Inferior parietal cortex (tissue), 1 donor: ENCODE data around the gene KIAA0825.

Experiments
- DNase-seq: peaks from one replicate; pipeline ENCODE4 v3.0.0-alpha.2; 2016; ENCODE audit errors: extremely low spot score

The KIAA0825 gene, protein sequence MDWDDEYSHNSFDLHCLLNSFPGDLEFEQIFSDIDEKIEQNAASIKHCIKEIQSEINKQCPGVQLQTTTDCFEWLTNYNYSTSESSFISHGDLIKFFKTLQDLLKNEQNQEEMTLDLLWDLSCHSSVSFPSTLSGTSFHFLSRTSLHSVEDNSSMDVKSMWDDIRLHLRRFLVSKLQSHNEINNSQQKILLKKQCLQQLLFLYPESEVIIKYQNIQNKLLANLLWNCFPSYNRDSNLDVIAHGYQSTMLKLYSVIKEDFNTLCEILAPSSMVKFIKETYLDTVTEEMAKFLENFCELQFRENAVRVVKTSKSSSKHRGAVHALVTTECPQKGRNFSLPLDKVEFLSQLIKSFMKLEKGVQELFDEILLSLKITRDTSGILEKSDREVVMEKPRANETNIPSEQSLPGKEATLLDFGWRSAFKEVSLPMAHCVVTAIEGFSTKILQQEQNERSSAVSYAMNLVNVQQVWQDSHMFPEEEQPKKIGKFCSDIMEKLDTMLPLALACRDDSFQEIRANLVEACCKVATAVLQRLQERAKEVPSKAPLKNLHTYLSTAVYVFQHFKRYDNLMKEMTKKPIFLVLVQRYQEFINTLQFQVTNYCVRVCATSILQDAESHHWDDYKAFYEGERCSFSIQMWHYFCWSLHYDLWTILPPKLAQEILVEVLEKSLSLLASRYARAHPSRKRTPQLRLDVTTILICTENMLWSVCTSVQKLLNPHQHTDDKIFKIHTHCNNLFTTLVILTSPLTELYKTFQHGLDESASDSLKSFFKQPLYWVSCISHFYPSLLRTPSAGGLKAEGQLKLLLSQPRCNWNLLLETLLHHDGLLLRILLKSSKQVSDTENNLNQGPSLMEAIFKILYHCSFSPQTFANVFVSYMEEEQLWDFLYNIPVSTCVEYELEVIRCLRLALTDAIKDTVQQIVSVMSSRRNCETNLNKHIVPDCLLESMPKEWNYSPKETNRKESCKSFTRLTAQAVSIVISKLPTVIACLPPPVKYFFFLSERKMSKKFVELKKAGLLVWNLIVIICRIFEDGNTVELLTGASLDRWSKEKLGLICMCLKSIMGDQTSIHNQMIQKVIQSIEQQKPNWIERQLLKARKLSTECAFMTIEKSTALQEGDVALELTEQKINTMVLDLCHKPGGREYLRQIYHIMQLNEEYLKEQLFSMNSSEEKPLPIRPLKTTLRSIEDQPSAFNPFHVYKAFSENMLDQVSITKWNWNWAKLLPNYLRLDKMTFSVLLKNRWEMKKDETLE (N-terminal part only)

DNA sequence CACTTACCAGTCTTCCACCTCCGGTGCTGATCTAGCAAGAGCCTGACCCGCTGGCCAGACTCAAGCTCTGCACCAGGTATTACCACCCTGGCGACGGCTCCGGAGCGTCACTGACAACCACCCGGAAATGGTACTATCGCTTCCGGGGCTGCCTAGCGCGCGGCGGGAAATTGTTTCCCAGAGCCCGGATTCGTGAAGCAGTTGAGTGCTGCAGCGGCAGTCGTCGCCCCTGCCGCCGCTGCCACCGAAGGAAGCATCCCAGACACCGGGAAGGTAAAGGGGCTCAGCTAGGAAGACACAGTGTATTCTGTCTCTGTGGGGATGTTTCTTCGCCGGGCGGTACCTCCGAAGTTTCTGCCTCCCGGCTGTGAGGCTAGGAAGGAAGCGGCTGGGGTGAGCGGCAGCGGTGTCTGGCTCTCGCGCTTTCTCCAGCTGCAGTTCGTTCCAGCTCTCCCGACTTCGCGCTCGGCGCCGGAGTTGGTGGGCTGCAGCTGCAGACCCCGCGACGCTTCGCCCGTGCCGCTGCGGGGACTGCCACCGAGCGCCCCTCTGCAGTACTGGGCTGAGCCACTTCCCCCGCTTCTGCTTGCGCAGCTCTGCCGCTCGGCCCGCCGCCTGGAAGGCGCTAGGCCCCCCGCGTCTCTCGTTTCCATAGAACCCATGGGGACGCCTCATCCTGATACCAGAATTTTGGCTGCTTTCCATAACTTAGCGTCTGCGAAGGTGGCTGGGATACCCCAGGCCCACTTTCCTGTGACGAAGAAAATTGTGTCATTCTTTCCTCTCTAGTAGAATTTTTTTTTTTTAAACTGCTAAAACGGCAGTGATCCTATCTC lies at the start of gene KIAA0825, which contains the start of gene SLF1:
Gene KIAA0825 (minus strand): TSS at position 112 of the 836 bp plus-strand sequence. CDS start 81,478 bp downstream, outside the sequence.
Gene SLF1 (plus strand): TSS at position 177 of the 836 bp plus-strand sequence. CDS start 10,142 bp downstream, outside the sequence.
- DNase-seq, result peak; percentile 92

DNA sequence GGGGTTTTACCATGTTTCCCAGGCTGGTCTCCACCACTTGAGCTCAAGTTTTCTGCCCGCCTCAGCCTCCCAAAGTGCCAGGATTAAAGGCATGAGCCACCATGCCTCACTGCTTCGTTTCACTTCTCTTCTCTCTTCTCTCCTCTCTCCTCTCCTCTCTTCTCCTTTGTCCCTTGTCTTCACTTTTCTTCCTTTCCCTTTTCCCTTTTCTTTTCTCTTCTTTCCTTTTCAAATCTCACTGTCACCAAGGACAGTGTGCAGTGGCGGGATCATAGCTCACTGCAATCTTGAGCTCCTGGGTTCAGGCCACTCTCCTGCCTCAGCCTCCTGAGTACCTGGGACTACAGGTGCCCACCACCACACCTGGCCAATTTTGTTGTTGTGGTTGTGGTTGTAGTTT lies 49.5 kb upstream of the KIAA0825 start:
- no peak for DNase-seq

DNA sequence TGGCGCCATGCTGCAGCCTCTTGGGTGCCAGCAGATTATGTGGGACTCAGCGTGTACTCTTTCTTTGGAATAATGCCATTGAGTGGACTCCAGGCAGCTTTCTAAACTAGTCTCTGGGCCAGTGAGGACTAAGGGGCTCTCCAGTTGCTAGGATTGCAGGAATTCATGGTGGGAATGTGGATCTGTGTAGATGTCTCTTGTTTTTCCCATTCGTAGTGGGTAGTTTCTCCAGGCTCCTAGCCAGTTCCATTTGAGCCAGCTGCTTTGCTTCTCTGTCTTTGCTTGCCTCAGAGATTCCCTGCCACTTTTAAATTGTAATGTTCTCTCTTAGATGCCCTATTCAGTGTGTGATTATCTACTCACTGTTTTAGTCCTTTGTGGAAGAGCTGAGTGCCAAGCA lies 42.7 kb upstream of the KIAA0825 start:
- DNase-seq, result no peak

DNA sequence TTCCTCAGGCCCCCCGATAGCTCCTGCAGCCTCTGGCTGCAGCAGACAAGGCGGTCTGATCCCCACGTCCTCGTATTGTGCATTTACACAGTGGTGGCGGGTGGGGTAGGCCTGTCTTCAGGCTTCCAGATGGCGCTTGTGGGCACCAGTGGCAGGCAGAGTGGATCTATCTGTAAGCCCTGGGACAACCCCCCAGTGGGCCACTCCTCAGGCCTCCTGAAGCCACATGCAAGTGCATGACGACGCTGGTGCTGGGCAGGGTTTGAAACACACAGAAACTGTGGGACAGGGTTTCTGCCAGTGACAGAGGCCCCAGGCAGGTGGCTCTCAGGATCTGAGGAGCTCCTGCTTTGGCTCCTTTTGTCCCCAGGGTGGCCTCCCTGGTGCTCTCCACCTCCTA lies 42.1 kb upstream of the KIAA0825 start:
- no peak for DNase-seq

DNA sequence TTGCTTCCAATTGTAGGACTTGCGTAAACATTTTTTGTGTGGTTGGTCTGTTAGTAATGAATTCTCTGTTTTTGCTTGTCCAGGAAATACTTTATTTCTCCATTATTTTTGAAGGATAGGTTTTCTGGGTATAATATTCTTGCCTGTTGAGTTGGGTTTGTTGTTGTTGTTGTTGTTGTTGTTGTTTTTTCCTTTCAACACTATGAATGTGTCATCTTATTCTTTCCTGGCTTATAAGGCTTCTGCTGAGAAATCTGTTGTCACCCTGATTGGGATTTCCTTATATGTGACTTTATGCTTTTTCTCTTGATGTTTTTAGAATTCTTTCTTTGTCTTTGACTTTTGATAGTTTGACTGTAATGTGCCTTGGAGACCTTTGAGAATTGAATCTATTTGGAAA lies 39.9 kb upstream of the KIAA0825 start:
- no peak for DNase-seq

DNA sequence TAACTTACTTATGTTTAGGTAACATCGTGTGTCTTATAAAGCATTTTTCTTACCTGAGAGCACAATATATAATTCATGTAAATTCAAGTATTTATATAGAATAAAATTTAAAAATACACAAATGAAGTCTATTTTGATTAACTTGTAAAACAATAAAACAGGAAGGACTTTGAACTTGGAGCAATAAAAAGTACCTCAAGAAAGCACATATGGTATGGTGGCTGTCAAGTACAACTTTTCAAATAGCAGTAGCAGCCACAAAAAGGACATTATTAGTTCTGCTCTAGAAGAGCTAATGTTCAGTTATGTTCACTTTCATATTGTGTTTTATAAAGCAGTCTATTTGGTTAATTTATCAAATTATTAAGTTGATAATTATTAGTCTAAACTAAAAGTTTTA lies 31.5 kb upstream of the KIAA0825 start:
- no peak for DNase-seq

DNA sequence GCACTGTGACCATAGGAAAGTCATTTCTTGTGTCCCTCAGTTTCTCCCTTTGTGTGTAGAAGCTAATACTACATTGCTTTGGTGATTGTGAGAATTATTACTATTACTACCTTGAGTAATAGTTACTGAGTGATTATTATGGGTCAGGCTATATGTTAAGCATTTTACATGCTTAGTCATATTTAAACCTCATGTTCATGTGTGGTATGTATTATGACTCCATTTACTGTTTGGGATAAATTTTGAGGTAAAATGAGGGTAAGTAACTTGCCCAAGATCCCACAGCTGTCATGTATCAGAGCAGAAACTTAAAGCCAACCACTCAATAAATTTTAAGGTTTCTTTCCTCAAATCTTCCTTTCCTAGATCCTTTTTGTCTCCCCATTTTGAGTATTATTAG lies 28.4 kb upstream of the KIAA0825 start:
- DNase-seq, result no peak

DNA sequence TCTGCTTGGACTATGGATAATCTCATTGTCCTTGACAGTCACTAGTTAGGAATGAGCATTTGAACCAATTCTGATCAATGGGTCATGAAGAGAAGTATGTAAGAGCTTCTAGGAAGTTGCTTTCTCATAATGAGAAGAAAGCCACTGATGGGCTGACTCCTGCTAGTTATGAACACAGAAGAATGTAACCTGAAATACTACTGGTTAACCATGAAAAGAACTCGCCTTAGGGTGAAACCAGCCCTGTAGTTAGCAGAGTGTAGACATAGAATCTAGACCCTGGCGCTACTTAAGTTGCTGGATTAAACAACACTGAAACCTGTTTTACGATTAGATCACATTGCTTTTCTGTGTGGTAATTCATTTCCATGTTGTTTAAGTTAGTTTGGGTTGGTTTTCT lies 26.6 kb upstream of the KIAA0825 start:
- DNase-seq, result no peak

DNA sequence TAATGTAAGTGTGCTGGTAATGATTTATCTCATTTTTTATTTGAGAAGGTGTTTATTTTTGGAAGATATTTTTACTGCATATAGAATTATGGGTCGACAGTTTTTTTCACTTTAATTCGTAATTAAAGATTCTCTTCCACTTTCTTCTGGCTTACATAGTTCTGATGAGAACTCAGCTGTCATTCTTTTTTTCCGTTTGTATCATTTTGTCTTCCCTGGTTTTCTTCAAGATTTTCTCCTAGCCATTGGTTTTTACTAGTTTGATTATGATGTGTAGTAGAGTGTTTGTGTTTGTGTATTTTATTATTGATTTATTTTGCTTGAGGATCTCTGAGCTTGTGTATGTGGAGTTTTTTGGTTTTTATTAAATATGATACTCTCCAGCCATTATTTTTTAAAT lies 21.8 kb upstream of the KIAA0825 start:
- no peak for DNase-seq

DNA sequence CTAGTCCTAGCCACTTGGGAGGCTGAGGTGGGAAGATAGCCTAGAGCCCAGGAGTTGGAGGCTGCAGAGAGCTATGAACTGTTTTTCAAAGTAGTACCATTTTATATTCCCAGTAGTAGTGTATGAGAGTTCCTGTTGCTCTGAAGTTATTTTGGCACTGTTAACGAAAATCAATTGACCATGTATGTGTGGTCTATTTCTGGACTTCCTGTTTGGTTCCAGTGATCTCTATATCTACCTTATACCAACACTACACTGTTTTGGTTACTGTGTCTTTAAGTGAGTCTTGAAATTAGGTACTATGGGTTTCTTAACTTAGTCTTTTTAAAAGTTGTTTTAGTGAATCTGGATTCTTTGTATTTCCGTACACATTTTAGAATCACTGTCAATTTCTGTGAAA lies 13.6 kb upstream of the KIAA0825 start:
- no peak for DNase-seq

DNA sequence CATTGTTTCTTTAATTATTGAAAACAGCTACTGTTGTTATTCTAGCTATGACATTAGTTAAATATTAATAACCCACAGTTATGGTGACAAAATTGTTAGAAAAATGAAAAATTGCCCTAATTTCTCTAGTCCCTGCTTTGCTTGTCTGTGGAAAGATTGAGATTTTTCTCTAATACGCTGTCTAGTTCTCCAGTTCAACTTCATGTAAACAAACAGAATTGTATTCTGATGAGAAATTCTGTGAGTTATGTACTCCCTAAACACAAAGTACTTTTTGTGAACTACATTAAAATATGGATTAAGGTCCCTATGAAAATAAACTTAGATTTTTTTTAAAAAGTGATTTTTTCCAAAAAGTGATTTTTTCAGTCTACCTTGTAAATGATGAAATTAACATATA lies 8.8 kb upstream of the KIAA0825 start:
- DNase-seq, result no peak

DNA sequence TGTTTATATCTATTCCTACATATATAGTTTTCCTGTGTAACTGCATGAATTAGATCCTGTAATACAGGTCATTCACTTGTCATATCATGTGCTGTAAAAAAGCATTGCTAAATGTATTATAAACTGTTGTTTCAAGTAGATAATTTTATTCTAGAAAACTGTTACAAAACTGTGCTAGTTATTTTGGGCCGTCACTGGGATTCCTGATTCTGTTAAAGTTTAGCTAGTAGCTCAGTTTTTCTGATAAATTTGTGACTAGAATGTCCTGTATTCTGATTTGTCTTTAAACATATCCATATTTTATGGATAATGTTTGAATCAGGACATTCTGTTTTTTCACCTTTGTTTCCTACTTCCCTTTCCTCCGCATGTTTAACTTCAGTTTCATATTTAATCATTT lies 5.5 kb upstream of the KIAA0825 start:
- DNase-seq, result no peak

DNA sequence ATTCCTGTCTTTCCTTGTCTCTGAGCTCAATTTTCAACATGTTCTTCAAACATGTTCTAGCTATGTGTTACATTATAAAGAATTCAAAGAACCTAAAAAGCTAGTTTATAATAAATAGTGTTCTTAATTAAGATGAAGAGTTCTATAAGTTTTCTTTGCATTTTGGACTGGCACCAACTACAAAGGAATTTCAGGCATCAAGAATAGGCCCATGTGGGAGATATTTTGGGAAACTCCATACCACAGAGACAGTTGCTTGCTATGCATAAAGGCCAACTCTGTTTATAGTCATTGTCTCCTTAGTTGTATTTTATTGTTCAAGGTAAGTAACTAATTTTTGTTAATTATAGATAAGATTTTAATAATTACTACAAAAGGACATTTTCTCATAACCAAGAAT lies 4.6 kb upstream of the KIAA0825 start:
- DNase-seq, result no peak

DNA sequence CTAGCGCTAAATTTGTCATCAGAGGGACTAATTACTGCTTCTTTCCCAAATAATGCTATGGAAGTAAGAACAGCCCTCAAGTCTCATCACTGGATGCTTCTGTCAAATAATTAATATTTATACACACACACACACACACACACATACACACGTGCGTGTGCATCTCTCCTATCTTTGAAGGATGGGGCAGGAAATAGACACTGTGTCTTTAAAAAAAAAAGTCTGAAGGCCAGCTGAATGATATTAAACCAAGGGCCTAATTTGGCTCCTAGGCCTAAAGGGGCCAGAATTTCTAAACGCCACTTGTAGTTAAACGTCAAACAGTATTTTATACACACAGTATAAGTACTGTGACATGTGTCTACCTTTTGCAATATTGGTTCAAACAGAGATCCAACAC lies 3.4 kb upstream of the KIAA0825 start:
- DNase-seq, result no peak

DNA sequence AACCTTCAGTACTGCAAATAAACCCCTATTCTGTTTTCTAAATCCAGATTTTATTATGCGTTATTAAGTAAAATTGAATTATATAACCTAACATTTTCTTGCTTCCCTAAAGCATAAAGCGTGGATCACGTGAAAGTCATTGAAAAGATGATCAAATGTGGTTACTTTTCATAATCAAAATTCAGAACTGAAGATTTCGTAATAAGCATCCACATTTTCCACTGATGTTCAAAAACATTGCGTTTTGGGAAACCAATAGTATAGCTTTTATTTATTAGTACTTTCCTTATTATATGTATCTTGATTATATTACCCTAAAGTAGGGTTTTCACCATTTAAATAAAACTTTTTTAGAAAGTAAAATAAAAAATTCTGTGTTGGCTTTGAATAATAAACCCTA lies 1.9 kb upstream of the KIAA0825 start:
- no peak for DNase-seq

DNA sequence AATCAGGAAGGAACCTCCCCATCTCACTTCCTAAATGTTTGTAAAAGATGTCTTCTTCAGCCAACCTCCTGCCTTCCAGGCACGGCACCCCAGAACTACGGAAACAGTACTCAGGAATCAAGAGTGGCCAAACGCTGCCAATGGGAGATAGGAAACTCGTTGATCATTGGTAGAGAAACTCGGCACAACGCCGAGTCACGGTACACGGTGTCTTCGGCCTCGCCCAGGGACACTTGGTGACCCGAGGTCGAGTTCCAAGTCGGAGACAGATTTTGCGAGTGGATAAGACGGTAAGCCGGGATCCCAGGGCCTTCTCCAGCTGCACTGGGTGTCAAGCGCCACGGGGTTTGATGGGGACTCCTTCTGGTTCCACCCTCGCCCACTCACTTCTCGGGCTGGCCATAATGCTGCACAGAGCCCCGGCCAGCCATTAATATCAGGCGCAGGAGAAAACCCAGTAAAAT lies 343 bp downstream of the KIAA0825 start:
- peak; percentile 60 for DNase-seq

DNA sequence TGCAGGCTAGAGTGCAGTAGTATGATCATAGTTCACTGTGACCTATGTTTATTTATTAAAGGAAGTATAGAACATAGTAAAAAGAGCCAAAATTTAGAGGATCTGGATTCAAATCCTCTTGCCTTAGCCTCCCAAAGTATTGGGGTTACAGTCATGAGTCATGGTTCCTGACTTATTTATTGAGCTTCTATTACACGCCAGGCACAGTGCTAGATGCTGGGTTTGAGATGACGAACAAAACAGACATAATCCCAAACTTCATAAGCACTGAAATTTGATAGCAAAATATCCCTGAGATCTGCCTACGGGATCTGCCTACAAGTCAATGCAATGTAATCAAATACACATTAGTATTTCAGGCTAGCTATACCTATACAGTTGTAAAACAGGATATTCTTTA lies 2.5 kb downstream of the KIAA0825 start:
- DNase-seq, result no peak

DNA sequence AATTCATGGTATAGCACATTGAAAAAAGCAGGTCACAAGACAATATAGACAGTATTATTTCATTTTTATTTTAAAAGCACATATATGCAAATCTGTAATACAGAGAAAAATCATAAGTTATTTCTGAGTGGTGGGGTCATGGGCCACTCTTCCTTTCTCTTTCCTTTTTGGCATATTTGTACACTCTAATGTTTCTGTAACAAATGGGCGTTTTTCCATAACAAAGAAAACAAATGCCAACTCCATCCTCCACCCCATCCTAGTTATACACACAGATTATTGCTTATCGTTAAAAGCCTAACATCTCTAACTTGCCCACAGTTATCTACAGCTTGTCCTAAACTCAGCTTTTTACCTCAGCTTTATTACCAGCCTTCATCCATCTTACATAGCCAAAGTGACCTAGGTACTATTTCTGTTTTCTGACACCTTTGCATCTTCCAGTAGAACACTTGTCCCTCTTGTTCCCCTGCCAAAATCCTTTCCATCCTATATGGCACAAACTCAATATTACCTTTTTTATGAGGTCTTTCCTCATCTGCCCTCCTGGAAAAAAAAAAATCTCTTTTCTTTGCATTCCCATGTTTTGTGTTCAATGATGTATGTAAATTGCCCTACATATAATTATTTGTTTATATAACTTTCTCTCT lies 4.1 kb downstream of the KIAA0825 start:
- DNase-seq, result no peak

DNA sequence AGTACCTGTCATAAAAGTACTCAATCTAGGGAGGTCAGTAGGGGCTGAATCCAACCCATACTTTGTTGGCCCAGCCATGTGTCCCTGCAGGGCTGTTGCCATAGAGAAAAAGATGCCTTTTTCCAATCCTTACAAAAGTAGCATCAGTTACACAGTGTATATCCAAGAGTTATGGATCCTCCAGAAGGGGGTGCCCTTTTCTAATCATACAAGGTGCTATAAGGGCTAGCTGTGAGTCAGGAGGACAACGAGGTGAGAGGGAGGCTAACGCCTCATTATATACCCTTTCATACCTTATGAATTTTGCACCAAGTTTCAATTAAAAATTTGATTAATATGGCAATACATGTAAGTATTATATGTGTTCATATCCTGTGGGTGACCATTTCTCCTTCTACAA lies 4.8 kb downstream of the KIAA0825 start:
- no peak for DNase-seq

DNA sequence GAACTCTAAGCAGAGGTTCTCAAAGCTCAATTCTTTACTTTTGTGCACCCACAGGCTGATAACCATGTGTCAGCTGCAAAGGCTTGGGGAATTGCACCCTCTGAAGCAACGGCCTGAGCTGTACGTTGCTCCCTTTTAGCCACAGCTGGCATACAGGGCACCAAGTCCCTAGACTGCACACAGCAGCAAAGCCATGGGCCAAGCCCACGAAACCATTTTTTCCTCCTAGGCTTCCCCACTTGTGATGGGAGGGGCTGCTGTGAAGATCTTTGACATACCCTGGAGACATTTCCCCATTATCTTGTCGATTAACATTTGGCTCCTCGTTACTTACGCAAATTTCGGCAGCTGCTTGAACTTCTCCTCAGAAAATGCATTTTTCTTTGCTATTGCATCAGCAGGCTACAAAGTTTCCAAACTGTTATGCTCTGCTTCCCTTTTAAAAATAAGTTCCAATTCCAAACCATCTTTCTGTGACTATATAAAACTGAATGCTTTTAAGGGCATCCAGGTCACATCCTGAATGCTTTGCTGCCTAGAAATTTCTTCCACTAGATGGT lies 23.0 kb downstream of the KIAA0825 start:
- DNase-seq, result no peak
